SK-N-DZ (cell line): ENCODE results near the gene NUMA1. TPM values are rescaled to one million over a fixed set of nuclear protein-coding genes. Genes with fewer than 3 reads are reported as not detected.

Experiments used
- DNase-seq: peaks from one replicate; pipeline ENCODE4 v3.0.0-alpha.2; 2015; ENCODE audit warnings: low spot score
- polyA plus RNA-seq, 2 experiments: library from polyadenylated mRNA; depleted of rRNA; stranded (reverse); fragments of >200 nt; gene quantifications; 2 replicates each; pipeline ENCODE4 v1.2.3, GENCODE V29; 2014

The NUMA1 gene, protein sequence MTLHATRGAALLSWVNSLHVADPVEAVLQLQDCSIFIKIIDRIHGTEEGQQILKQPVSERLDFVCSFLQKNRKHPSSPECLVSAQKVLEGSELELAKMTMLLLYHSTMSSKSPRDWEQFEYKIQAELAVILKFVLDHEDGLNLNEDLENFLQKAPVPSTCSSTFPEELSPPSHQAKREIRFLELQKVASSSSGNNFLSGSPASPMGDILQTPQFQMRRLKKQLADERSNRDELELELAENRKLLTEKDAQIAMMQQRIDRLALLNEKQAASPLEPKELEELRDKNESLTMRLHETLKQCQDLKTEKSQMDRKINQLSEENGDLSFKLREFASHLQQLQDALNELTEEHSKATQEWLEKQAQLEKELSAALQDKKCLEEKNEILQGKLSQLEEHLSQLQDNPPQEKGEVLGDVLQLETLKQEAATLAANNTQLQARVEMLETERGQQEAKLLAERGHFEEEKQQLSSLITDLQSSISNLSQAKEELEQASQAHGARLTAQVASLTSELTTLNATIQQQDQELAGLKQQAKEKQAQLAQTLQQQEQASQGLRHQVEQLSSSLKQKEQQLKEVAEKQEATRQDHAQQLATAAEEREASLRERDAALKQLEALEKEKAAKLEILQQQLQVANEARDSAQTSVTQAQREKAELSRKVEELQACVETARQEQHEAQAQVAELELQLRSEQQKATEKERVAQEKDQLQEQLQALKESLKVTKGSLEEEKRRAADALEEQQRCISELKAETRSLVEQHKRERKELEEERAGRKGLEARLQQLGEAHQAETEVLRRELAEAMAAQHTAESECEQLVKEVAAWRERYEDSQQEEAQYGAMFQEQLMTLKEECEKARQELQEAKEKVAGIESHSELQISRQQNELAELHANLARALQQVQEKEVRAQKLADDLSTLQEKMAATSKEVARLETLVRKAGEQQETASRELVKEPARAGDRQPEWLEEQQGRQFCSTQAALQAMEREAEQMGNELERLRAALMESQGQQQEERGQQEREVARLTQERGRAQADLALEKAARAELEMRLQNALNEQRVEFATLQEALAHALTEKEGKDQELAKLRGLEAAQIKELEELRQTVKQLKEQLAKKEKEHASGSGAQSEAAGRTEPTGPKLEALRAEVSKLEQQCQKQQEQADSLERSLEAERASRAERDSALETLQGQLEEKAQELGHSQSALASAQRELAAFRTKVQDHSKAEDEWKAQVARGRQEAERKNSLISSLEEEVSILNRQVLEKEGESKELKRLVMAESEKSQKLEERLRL (N-terminal part only)
- polyA plus RNA-seq (2014; cell fraction: cytosol; rRNA removed): 179 and 200 TPM in 2 replicates
- 399 and 537 TPM in 2 replicates for polyA plus RNA-seq (2014; cell fraction: nucleus; rRNA removed)

DNA sequence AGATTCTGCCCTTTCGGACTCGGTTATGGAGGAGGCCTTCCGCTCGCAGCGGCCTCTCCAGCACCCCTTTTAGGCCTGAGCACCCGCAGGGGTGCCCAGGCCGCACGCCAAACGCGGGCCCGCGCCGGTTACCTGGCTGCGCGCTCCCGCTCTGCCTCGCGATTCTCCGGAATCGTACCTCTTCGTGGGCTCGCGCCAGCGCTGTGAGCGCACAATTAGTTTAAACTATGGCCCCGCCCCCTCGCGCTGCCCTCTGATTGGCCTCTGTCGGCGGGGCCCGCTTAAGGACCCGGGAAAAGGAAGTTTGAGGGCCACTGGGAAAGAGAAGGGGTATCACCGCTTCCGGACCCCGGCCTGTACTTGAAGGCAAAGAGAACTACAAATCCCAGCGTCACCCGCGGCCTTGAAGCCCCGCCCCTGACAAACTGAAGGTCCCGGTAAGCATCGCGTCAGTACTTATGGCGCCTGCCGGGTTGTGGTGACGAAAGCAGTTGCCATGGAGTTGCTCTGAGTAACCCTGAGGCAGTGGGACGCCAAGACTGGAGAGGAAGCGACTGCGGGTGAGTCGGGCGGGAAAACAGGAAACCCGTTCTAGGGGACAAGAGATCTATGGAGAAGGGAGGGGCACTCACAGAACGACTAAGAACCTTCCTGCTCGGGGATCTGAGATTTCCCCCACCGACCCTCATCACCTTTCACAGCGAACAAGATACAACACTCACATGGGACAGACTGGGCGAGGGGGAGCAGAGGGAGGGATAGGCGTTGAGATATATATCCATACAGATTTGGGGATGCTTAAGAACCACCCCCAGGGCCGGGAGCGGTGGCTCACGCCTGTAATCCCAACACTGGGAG lies at the start of gene NUMA1, which contains the start of gene LRRC51:
Gene NUMA1 (minus strand): TSS at position 217 of the 858 bp plus-strand sequence. CDS start 44,599 bp downstream, outside the sequence.
Gene LRRC51 (plus strand): TSS at position 525 of the 858 bp plus-strand sequence. CDS start 8,234 bp downstream, outside the sequence.
- DNase-seq: peak; percentile 100

DNA sequence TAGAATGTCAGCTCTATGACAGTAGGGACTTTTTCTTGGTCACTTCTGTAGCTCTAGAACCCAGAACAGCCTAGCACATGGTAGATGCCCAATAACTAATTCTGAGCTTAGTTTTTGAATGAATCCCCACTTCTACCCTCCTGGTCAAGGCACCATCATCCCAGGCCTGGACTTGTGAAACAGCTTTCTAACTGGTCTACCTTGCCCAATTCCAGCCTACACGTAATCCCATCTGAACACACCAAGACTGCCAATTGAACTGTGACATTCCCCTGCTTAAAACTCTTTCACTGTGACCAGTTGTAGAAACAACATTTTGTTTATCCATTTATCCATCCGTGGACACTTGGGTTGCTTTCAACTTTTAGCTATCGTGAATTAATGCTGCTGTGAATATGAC lies 49.0 kb upstream of the NUMA1 start:
- no peak for DNase-seq

DNA sequence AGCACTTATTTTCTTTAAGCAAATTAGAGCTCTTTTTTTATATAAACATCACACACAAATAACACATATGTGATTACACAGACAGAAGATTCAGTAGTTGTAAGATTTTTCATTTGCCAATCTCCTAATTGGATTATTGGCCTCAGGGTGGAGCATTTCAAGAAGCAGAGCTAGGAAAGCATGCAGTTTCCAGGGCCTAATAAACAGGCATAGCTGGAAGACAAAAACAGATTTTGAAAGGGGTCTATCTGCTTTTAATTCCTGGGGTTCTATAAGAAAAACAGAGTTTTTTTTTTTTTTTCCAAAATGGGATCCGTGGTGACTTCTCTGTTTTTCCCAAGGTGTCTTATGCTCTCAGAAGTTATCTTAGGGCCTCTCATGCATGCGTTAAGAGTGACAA lies 47.6 kb upstream of the NUMA1 start:
- DNase-seq: no peak

DNA sequence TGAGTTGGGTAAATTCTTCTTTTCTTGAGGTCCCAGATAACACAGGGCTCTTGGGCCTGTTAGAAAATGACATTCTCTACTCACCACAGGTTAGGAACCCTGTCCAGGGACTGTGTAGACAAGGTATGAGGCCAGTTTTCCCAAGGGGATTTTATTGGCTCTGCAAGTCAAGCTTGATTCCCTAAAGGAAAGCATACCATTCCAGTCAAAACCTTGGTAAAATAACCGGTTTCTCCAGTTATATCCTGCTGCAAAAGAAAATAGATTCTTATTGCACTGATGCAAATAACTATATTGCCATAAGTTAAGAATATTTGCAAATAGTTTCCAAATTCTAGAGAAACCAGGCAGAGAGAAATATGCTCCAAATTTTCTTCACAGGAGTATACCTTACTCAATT lies 45.6 kb upstream of the NUMA1 start:
- DNase-seq: no peak

DNA sequence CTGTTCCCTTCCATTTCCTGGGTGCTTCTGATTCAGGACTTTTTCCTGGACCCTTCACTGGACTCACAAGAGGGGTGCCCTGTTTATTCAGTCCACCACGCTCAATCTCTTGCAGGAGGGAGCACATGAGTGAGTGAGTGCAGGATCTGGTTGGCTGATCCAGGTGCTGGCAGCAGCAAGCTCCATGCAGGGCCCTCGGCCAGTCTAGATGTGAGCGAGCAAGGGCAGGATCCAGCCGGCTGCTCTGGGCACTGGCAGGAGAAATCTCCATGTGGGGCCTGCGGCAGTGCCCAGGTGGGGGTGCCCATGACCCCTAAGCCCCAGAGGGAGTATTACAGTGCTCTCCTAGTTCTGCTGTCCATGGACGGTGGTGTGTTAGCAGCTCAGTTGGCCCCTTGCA lies 43.7 kb upstream of the NUMA1 start:
- no peak for DNase-seq

DNA sequence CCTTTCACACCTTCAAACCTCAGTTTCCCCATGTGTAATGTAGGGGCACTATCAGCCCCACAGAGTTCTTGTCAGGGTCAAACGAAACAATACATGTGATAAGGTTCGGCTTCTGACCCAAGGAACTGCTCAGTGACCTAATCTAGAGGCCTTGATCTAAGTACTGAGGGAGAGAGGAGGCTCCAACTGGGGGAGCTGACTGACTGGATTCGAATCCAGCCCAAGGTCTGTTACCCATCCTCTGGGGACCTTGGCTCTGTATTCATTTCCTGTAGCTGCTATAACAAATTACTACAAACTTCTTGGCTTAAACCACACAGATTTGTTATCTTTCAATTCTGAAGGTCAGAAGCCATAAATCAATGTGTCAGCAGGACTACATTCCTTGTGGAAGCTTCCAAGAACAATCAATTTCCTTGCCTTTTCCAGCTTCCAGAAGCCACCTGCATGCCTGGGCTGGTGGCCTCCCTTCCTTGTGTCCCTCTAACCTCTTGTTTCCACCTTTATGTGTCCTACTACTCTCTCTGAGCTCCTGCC lies 42.8 kb upstream of the NUMA1 start:
- no peak for DNase-seq

DNA sequence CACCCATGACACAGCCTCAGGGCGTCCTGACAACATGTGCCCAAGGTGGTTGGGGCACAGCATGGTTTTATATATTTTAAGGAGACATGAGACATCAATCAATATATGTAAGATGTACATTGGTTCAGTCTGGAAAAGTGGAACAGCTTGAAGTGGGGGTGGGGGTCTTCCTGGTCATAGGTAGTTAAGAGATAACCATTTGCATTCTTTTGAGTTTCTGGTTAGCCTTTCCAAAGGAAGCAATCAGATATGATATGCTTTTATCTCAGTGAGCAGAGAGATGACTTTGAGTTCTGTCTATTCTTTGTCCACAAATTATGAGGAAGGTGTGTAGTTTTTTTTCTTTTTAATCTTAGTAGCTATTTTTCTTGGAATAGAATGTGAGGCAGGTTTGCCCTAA lies 42.3 kb upstream of the NUMA1 start:
- DNase-seq: no peak

DNA sequence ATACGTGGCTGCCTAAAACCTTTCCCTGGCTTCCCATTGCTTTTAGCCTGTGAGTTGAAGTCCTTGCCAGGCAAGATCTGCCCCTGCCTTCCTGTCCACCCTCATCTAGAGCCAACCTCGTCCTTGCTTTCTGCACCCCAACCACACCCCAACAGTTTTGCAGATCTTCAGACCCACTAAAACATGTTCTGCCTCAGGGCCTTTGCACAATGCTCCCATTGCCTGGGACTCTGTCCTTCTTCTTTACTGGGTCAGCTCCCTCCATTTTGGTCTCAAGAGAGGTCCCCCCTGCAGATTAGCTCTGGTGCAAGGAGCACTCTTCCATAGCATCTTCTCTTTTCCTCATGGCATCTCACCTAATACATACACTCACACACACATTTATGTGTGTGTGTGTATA lies 40.6 kb upstream of the NUMA1 start:
- DNase-seq: no peak

DNA sequence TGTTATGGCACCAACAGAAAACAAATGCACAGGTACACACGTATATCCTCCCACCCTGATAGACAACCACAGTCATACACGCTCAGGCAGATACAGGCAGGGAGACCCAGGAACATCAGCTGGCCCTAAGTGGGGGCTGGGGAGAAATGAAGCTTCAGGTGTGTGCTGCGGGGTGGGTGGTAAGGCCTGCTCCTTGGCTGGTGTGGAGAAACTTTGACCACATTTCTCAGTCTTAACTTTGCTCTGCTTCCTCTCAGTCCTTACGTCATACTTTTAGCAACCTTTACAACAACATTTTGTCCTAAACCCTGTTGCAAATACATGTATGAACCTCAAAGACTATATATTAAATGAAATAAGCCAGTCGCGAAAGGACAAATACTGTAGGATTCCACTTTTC lies 38.9 kb upstream of the NUMA1 start:
- DNase-seq: no peak

DNA sequence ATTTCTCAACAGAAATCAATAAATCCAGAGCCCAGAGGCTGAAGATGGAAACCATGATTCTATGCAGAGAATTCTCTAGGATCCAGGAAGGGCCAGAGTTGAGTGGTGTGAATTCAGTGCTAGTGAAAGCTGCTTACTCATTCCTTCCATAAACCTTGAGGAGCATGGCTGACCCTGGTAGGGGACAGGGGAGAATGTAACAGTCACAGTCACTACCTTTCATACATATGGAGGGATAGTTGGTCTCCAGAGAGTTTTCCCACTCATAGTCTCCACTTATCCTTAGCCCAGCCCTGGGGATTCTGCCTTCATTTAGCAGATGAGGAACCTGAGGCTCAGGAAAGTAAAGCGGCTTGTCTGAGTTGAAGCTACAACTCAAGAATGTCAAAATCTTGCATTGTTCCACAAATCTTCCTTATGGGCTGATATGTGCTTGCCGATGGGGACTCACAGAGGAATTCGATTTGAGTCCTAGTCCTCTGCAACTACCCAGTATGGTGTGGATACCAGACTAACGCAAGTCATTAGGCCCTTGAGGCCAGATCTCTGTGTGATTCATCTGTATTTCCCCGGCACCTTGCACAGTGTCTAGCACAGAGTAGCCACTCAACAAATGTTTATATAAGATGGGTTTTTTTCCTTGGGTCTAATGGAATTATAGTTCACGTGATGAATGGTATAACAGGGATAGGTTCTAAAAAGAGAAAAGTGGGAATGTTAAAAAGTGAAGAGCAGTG lies 35.8 kb upstream of the NUMA1 start:
- DNase-seq: no peak

DNA sequence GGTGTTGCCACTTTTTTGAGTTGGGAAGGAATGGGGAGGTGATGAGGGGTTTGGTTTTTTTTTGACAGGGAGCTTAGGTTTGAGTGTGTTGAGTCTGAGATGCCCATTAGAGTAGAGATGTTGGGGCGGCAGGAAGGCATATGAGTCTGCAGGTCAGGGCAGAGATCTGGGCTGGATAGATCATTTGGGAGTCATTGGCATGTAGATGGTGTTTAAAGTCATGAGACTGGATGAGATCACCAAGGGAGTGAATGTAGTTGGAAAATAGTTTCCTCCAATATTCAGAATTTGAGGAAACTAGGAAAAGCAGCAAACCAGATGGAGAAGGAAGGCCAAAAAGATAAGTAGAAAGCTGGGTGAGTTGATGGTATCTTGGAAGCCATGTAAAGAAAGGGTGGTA lies 34.2 kb upstream of the NUMA1 start:
- DNase-seq: no peak

DNA sequence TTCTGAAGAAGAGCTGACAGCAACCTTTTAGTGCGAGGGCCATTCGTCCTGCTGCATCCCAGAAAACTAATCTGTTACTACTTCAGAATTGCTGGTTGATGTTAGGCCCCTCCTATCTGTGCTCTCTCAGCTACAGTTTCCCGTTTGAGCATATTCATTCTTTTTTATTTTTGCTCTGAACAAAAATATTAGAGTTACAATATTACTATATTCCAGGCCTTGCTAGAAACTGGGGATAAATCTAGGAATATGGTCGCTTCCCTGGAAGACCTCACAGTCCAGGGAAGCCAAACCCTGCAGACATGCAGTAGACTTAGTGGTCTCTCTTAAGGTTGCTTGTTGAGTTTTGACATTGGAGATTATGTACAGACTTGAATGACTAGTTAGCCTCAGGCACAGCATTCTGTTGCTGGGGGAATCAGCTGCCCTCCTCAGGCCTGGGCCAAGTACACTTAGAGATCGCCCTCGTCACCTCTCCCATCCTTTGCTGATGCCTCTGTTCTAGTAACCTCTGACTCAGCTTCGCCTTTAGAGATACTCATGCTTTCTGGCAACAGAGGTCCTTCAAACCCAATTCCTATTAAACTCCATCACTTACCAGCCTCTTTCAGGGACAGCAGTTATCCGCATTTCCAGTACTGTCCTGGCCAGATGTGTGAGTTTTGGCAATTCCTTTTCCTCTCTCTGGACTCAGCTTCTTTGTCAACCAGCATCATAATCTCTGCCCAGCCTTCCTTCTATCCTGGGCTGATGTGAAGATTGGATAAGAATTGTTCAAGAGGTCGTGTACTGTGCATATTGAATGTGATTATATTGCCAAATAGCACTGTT lies 32.9 kb upstream of the NUMA1 start:
- peak; percentile 33 for DNase-seq

DNA sequence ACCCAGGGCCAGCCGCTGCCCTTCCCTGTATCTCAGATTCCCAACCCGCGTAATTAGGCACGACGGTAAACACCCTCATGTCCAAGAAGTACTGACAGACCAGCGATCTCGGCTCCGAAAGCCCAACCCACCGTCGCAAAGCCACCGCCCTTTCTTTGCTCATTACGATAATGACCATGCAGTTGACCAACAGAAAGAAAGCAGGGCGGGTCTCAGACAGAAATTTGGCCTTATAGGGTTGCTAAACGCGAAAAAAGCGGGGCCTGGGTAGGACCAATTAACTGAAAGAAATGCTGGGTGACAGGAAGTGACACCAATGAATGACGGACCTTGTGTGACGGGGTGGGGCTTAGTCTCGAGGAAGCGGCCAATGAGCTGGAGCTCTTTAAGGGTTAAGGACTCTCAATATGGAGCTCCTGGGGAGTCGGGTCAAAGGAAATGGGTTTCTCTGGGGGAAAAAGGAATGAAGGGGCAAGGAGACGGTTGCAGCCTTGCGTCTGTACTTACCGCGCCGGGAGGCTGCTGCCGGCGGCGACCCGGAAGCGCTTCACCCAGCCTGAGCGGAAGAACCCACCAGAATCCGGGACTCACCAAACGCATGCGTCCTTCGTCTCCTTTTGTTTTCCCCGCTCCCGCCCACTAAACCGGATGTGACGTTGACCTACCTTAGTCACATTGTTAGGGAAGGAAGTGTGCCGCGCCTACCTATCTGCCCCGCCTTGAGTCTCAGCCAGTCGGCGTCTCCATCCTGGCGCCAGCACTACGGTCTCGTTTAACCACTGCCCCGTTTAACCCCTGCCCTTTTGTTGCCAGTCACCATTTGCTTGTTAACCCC lies 32.0 kb upstream of the NUMA1 start, which contains the start of gene ANAPC15:
Gene ANAPC15 (minus strand): TSS at position 553 of the 835 bp plus-strand sequence. CDS start 1,419 bp downstream, outside the sequence.
- DNase-seq: peak; percentile 100

DNA sequence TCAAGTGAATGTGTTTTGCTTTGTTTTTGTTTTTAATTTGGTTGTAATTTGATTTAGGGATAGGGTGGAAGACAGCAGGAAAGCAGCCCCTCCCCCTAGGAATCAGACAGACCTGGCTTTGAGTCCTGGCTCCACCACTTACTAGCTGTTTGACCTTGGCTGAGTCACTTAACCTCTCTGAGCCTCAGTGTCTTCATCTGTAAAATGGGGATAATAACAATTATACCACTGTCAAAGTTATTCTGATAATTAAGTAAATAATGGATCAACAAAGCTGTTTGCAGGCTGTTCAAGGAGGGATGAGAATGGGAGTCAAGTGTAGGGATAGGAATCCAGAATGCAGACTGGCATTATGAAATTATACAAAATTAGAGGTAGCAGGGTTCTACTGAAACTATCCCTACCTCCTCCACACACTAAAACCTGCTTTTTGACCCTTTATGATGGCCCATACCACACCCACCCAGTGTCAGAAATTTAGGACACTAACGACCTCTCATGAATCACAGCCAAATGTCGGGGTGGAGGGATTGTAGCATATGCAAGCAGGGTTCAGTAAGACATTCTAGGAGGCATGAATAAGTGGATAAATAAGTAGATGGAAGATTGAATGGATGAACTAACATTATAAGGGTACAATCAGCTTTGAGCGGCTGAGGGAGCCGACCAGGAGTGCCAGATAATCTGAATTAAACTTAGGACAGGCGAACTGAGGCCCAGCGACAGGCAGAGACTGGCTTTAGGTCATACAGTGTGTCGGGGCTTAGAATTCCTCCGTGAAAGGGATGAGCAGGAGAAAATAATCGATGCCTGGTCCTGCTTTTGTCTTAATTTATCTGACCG lies 31.2 kb upstream of the NUMA1 start:
- DNase-seq: no peak

DNA sequence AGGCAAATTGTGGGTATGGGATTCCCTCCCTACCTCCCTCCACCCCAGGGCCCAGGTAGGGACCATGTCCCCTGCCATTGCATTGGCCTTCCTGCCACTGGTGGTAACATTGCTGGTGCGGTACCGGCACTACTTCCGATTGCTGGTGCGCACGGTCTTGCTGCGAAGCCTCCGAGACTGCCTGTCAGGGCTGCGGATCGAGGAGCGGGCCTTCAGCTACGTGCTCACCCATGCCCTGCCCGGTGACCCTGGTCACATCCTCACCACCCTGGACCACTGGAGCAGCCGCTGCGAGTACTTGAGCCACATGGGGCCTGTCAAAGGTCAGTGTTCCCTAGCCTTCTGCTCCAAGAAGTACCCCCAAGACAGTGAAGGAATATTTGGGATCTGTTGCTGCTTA lies 25.5 kb upstream of the NUMA1 start, which contains the start of gene TOMT:
Gene TOMT (plus strand): TSS at position 37 of the 400 bp plus-strand sequence. CDS start 28 bp downstream, at position 65.
- DNase-seq: no peak

DNA sequence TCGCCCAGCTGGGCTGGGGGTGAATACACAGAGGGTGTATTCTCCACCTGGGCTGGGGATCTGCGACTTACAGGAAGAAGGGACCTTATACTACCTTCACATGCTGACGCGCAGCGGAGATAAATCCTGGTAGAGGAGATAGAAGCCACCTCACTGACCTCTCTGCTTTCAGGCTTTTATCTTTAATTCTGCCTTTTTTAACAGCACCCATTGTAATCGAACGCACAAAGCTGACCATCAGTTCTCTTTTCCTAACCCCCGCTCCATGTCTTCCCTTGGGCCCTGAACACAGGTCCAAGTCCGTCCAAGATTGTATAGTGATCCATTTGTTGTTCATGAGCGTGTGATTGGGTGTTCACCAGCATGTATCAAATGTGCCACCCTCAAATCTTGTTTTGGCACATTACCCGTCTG lies 23.4 kb upstream of the NUMA1 start:
- no peak for DNase-seq
